ENCODE measurements around the gene XCL1.

Gene XCL1

DNA sequence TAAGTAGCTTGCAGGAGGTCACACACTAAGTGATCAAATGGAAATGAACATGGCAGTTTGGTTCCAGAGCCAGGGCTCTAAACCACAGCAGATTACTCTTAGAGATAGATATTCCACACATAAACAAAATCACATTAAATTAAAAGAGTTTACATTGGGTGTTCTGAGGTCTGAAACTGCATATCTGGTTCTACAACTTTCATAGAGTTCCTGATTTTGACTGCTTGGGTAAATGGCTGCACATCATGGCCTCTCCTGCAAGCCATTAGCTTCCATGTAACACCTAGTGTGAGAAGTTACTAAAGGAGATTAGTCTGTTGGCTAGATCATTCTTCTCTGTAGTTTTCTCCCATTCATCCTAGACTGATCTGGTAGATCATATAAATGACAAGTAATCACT is 19.8 kb upstream of the XCL1 start:
- no peak overlapping the region for H3K4me3 ChIP-seq (ENCODE audit: low read depth, low read length)
- TF ChIP-seq, protein P1, sequence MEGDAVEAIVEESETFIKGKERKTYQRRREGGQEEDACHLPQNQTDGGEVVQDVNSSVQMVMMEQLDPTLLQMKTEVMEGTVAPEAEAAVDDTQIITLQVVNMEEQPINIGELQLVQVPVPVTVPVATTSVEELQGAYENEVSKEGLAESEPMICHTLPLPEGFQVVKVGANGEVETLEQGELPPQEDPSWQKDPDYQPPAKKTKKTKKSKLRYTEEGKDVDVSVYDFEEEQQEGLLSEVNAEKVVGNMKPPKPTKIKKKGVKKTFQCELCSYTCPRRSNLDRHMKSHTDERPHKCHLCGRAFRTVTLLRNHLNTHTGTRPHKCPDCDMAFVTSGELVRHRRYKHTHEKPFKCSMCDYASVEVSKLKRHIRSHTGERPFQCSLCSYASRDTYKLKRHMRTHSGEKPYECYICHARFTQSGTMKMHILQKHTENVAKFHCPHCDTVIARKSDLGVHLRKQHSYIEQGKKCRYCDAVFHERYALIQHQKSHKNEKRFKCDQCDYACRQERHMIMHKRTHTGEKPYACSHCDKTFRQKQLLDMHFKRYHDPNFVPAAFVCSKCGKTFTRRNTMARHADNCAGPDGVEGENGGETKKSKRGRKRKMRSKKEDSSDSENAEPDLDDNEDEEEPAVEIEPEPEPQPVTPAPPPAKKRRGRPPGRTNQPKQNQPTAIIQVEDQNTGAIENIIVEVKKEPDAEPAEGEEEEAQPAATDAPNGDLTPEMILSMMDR (IDR thresholded peaks at IDR 0.05; ENCODE audit: insufficient read depth, low read length, missing control alignments) = no peak
- ChIA-PET POLR2A (no interaction called here), CTCF (interaction anchor here (1.7 kb wide), 1 partner anchor 213 kb away, joined by 6 read pairs; no protein-coding TSS in a partner anchor)
- no peak for DNase-seq (ENCODE audit: low read depth, low spot score)

DNA sequence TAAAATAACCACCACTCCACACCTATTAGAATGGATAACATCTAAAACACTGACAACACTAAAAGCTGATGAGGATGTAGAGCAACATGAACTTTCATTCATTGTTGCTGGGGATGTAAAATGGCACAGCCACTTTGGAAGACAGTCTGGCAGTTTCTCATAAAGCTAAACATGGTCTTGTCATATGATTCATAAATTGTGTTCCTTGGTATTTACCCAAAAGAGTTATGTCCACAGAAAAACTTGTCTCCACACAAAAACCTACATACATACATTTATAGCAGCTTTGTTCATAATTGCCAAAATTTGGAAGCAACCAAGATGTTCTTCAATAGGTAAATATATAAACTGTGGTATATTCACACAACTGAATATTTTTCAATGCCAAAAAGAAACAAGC is 16.0 kb upstream of the XCL1 start:
- H3K4me3 ChIP-seq (ENCODE audit: low read depth, low read length) = no peak overlapping the region
- POLR2A ChIA-PET = no interaction called here
- no peak for DNase-seq (ENCODE audit: low read depth, low spot score)
- CTCF ChIA-PET = interaction anchor here (0.9 to 2.3 kb wide), 2 partner anchors 120 to 218 kb away, joined by 4 to 7 read pairs; no protein-coding TSS in a partner anchor
- TF ChIP-seq, protein P1 (IDR thresholded peaks at IDR 0.05; ENCODE audit: insufficient read depth, low read length, missing control alignments) = no peak

DNA sequence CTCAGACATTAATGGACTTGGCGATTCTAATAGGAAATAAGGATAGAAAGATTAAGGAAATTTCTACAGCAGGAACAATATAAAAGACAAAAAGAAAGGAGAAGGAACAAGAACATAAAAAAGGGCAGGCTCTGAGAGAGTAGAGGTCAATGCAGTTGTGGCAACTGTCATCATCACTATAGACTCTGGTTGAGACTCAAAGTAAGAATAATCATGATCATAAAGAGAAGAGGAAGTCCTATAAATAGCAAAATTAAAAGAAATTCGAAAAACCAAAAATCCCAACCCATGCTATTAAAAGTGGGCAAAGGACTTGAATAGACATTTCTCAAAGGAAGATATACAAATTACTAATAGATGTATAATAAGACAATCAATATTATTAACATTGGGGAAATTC is 14.4 kb upstream of the XCL1 start:
- CTCF ChIA-PET = no interaction called here

DNA sequence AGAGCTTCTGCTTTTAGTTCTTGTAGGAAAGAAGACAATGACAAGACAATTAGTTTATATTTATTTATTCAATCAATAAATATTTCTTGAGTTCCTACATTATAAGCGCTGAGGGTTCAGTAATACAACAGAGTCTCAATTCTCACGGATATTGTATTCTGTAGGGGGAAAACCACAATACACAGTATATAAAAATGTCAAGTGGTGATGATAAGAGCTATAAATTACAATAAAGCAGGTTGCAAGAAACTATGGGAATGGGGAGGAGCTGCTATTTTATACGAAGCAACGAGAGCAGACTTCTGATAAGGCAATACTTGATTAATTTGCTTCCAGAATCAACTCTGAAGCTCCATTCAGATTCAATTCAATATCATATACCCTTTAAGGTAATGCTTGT is 10.6 kb upstream of the XCL1 start:
- POLR2A ChIA-PET = no interaction called here
- TF ChIP-seq, protein P1 (IDR thresholded peaks at IDR 0.05; ENCODE audit: insufficient read depth, low read length, missing control alignments) = no peak
- CTCF ChIA-PET = interaction anchor here (1.5 kb wide), 1 partner anchor 126 kb away, joined by 4 read pairs; no protein-coding TSS in a partner anchor
- no peak for DNase-seq (ENCODE audit: low read depth, low spot score)
- no peak overlapping the region for H3K4me3 ChIP-seq (ENCODE audit: low read depth, low read length)

More for the DNA sequence above, 14.4 kb upstream of the XCL1 start:
- POLR2A ChIA-PET = no interaction called here
- DNase-seq (ENCODE audit: low read depth, low spot score) = no peak
- TF ChIP-seq, protein P1 (IDR thresholded peaks at IDR 0.05; ENCODE audit: insufficient read depth, low read length, missing control alignments) = no peak
- no peak overlapping the region for H3K4me3 ChIP-seq (ENCODE audit: low read depth, low read length)

DNA sequence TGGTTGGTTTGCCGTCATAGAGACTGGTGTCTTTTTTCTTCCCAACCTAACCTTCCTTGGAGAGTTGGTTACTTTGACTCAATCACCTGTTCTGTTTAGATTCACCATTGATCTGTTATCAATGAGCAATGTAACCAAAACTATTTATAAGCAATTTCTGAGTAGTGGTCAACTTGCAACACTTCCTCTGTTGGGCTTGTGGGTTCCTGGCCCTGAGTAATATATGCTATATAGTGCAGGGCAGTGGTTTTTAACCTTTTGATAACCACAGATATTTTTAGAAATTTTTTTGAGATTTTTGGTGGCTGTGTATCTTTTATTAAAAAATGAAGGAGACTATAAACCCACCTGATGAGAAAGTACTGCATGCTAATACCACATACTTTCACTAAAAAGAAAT is 9.4 kb upstream of the XCL1 start:
- ChIA-PET POLR2A (no interaction called here), CTCF (interaction anchor here (1.5 kb wide), 1 partner anchor 224 kb away, joined by 3 read pairs; no protein-coding TSS in a partner anchor)

DNA sequence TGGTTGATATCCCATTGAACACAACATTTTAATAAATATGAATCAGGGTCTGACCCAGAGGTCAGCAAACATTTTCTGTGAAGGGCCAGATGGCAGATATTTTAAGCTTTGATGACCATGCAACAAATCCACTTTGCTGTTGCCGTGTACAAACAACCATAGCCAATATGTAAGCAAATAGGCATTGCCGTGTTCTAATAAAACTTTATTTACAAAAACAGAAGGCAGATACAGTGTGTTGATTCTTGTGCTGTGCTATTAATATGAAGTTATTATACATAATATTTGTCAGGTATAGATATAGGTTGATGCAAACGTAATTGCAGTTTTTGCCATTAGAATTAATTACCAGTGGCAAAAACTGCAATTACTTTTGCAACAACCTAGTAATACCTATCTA is 8.8 kb upstream of the XCL1 start:
- ChIA-PET CTCF (interaction anchor here (1.5 kb wide), 1 partner anchor 224 kb away, joined by 3 read pairs; no protein-coding TSS in a partner anchor), POLR2A (no interaction called here)
- H3K4me3 ChIP-seq (ENCODE audit: low read depth, low read length) = no peak overlapping the region
- no peak for DNase-seq (ENCODE audit: low read depth, low spot score)
- TF ChIP-seq, protein P1 (IDR thresholded peaks at IDR 0.05; ENCODE audit: insufficient read depth, low read length, missing control alignments) = no peak

More for the DNA sequence above, 9.4 kb upstream of the XCL1 start:
- DNase-seq (ENCODE audit: low read depth, low spot score) = no peak
- TF ChIP-seq, protein P1 (IDR thresholded peaks at IDR 0.05; ENCODE audit: insufficient read depth, low read length, missing control alignments) = no peak
- no peak overlapping the region for H3K4me3 ChIP-seq (ENCODE audit: low read depth, low read length)
